Measurements from ENCODE around the gene AHCYL2.
"Not testable (repeated sequence)": the region's sequence is repeated elsewhere in the genome, so short reads cannot be mapped to it uniquely, and the experiment has no call there.

AHCYL2 gene

GRCh38 chr7:129295015-129295423 lies 70.2 kb downstream of the AHCYL2 start:
- no peak for DNase-seq

- DNase-seq: peak; percentile 49
These were observed 73.6 kb downstream of the AHCYL2 start for GRCh38 chr7:129298268-129298893.

DNA sequence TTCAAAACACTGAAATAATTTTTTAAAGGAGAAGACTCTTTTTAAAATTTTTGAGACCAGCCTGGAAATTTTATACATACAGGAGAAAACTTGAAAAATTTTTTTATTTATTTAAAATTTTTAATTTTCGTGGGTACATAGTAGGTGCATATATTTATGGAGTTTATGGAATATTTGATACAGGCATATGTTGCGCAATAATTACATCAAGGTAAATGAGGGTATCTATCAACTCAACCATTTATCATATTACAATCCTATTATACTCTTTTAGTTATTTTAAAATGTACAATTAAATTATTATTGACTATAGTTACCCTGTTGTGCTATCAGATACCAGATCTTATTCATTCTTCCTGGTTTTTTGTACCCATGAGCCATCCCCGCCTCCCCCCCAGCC lies 75.1 kb downstream of the AHCYL2 start:
- DNase-seq: no peak

DNA sequence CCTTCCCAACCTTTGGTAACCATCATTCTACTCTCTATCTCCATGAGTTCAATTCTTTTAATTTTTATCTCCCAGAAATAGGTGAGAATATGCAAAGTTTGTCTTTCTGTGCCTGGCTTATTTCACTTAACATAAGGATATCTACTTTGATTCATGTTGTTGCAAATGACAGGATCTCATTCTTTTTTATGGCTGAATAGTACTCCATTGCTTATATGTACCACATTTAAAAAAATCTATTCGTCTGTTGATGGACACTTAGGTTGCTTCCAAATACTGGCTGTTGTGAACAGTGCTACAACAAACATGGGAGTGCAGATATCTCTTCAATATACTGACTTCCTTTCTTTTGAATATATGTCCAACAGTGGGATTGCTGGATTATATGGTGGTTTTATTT lies 75.5 kb downstream of the AHCYL2 start:
- not testable (repeated sequence) for DNase-seq

- no peak for DNase-seq
These were observed 82.8 kb downstream of the AHCYL2 start for GRCh38 chr7:129307592-129307991.

GRCh38 chr7:129308047-129308446 lies 83.2 kb downstream of the AHCYL2 start:
- no peak for DNase-seq

DNA sequence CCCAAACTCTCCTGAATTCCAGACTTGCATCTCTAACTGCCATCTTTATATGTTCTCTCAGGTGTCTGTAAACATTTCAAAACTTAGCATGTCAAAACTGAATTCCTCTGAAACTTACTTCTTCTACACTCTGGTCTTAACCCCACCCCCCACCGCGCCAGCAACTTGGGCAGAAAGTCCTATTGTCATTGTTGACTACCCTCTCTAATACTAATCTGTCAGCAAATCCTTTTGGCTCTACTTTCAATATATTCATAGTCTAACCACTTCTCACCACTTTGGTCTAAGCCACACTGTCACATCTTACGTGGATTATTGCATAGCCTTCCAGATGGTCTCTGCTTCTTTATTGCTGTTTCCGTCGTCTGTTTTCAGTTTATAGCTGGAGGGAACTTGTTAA lies 86.6 kb downstream of the AHCYL2 start:
- DNase-seq: no peak

- DNase-seq: no peak
These were observed 88.5 kb downstream of the AHCYL2 start for GRCh38 chr7:129313282-129313681.

DNA sequence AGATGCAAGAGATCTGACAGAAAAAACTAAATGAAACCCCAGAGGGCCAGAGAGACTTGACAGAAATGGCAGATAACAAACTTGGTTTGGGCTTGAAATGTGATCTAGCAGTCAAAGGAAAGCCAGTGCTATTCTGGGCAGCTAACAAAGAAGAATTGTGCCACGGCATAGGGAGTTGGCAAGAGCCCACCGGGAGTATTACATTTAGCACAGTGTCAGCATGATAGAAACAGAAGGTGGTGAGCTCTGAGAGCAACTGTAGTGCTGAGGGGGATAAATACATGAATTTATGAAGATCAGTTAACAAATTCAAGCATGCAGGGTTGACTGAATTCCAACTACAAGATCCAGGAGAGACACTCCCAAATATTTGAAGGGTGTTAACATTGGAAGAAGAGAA lies 91.1 kb downstream of the AHCYL2 start:
- no peak for DNase-seq

GRCh38 chr7:129317450-129317849 lies 92.6 kb downstream of the AHCYL2 start:
- DNase-seq: no peak

GRCh38 chr7:129327076-129327475 lies 102.2 kb downstream of the AHCYL2 start:
- DNase-seq: no peak

- no peak for DNase-seq
These were observed 107.6 kb downstream of the AHCYL2 start for GRCh38 chr7:129332254-129333035.

- no peak for DNase-seq
These were observed 109.6 kb downstream of the AHCYL2 start for GRCh38 chr7:129334473-129334872.

DNA sequence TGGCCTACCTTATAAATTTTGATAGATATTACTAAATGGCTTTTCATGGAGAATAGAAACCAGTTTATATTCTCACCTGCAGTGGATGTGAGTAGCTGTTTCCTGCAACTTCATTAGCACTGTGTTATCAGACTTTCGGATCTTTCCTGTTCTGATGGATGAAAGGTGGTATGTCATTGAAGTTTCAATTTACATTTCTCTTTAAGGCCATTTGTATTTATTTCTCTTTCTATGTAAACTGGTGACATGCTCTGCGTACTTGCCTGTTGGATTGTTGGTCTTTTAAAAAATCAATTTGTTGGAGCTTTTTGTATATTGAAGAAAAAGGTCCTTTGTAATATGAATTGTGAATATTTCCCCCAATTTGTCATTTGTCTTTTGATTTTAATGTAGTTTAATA lies 113.6 kb downstream of the AHCYL2 start:
- no peak for DNase-seq

GRCh38 chr7:129341212-129341611 lies 116.4 kb downstream of the AHCYL2 start:
- no peak for DNase-seq

DNA sequence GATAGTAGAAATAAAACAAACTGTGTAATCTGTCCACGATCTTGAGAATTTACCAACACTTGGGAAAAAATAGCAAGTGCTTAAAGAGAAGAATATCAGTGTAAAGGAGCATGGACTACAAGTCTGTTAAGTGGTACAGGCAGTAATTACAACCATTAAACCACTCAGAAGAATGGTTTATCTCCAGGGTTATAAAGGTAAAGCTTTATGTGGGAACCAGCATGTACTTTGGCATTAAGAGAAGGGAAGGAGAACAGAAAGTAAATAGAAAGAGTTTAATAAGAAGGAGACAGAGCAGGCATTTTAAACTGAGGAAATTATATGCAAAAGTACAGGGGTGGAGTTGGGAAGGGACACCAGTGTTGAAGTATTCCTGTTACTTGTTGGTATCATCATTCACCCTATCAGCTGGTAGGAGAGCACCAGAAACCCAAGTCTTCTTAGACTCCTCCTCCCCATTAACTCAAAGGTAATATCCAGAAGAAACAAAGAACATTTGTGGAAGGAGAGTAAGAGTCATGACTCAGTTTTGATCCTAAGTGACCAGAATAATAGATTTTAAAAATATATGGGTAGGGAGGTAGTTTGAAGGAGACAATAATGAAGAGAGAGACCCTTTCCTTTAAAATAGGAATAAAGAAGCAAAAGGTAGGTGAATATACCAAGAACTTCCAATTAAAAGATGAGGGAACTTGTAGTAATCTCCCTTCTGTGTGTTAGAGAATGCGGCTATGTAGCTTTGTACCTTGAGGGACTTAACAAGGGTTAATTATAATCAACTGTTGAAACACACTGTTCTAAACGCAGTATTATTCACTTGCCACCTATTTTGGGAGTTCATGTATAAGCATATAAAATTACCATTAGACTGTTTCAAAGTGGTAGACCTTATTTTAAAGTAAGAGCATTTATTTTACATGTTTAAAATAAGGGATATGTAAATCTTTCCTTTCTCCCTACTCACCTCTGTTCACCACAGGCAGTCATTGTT lies 117.3 kb downstream of the AHCYL2 start:
- DNase-seq: no peak

DNA sequence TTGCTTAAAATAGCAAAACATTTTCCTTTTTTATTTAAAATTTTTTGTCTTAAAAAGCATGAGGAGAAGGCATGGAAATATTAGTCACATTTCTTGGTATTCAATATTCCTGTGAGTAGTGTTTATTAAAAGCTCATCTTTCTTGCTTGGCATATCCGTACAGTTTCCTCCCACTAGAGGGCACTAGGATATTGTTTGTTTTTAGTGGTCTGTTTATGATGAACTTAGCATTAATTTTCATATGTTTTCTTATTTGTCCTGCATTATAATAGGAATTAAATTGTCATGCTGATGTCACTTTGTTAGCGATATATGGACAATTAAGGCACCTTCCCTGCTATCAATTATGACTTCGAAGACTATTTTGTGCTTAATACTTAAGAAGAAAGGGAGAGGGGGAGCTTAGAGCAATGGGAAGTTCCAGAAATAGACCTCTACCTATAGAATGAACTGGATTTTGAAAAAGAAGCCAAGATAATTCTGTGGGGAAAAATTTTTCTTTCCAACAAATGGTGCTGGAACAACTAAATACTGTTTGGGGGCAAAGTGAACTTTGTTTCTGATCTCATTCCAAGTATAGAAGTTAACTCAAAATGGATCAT lies 118.4 kb downstream of the AHCYL2 start:
- DNase-seq: no peak

DNA sequence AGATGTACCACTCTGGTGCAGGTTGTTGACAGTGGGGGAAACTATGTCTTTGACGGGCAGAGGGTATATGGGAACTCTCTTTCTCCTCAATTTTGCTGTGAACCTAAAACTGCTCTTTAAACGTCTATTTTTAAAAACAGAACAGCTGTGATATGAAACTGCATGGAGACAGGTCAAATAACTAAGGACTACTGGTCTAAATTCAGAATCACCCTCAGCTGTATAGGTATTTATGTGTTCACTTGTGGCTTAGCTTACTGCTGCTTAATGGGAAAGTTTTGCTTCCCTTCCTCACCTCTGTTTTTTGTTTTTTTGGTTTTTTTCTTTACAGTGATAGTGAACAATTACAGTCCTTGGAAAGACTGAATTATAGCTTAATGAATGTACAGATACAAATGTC lies 122.5 kb downstream of the AHCYL2 start:
- DNase-seq: no peak

GRCh38 chr7:129348023-129348740 lies 123.4 kb downstream of the AHCYL2 start:
- no peak for DNase-seq

GRCh38 chr7:129351320-129351719 lies 126.5 kb downstream of the AHCYL2 start:
- DNase-seq: no peak

DNA sequence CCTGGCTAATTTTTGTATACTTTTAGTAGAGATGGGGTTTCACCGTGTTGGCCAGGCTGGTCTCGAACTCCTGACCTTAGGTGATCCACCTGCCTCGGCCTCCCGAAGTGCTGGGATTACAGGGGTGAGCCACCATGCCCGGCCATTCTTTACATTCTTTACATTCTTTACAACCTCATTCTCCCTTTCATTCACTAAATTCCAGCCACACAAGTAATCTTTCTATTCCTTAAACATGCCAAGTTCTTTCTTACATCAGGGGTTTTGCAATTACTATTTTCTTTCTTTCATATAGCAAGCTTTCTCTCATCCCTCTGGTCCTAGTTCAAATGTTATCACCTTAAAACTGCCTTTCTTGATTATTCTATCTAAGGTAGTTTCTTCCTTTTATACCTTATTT lies 128.3 kb downstream of the AHCYL2 start:
- not testable (repeated sequence) for DNase-seq

GRCh38 chr7:129354428-129355157 lies 129.8 kb downstream of the AHCYL2 start:
- no peak for DNase-seq

All from activated naive CD4-positive, alpha-beta T cell treated with Interleukin-2 at 50 U/mL for 16 hours (primary cell).